NCI-H460 (cell line): ENCODE measurements around the gene MAP2. TPM values are rescaled to one million over a fixed set of nuclear protein-coding genes. Genes with fewer than 3 reads are reported as not detected.

Experiments
- DNase-seq: peaks from one replicate; pipeline ENCODE4 v3.0.0-alpha.2; 2016; ENCODE audit warnings: low read depth; ENCODE audit errors: extremely low read depth
- total RNA-seq: library from RNA; depleted of rRNA; stranded (reverse); fragments of >200 nt; shearing (Covaris generic); gene quantifications from 2 replicates; pipeline ENCODE4 v1.2.3, GENCODE V29; 2014

The MAP2 gene
- total RNA-seq, 1 experiment from 2014 or later: 28.0 TPM

DNA sequence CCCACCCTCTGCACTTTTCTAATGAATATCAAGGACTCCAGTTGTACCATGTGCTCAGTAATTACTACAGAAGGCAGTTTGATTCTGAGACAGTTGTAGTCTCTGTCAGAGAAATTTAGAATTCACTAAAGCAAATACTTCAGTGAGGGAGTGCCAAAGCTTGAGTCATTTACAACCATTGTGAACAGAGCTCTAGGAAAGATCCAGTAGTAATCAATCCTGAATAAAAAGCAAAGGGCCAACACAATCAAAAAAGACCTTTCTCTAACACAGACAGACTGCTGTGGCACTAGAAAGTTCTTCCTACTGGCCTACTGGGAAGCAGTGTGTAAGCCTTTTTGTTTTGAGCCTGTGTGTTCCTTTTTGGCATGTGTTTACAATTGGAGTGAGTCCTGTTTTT, 212.2 kb downstream of the MAP2 start:
- DNase-seq: no peak

DNA sequence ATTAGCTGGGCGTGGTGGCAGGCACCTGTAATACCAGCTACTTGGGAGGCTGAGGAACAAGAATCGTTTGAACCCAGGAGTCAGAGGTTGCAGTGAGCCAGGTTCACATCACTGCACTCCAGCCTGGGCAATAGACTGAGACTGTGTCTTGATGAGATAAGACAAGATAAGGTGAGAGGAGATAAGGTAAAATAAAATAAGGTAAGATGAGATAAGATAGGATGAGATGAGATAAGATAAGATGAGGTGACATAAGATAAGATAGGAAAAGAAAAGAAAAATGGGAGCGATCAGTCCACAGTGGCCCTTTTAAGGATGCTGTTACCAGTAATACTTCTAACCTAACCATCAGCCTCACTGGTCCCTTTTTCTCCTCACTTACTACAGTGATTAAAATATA, 213.4 kb downstream of the MAP2 start:
- no peak for DNase-seq

DNA sequence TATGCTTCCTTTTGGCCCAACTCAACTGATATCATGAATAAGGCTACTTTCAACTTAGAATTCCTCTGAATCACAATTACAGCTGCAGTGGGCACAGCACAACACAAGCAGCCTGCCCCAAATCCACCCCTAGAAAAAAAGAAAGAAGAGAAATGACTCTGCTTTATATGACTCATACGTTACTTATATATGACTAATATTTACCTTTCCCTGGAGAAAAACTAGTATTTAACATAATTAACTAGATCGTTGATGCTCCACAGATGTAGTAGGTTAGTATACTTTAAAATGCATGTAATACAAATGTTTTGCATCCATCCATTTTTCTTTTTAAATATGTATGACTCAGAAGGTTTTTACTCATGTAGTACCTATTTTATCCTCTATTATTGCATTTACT, 214.5 kb downstream of the MAP2 start:
- no peak for DNase-seq

DNA sequence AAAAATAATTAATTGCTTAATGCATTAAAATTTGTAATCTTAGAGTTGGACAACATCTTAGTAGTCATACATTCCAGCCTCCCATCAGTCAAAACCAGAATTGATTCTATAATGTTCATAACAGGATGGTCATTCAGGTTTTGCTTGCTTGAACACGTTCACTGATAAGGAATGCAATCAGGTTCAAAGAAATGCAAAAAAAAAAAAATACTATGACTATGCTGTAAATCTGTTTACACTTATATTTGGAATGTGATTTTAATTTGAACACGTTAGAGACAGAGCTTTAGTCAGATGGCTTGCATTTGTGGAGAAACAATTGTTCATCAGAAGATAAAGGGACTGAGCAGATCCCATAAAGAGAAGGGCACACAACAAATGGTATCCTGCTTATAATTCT, 216.5 kb downstream of the MAP2 start:
- no peak for DNase-seq

DNA sequence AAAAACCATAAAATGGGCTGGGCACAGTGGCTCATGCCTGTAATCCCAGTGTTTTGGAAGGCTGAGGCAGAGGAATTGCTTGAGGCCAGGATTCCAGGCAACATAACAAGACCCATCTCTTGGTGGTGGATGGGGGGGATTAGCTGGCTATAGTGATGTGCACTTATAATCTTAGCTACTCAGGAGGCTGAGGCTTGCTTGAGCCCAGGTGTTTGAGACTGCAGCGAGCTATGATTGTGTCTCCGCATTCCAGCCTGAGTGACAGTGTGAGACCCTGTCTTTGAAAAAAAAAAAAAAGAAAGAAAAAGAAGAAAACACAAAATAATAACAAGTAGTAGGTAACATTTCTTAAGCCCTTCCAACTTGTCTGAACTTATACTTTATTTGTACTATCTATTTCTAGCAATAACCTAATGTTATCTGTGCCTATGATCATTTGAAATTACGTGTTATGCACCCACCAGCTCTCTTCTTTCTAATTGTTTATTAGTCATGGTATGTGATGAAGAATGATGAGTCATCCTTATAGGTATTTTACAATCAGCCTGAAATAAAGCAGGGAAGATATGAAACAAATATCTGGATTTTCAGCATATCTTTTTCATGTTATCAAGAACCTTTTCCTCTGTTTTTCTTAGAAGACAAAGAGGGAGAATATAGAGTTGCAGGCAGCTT, 218.4 kb downstream of the MAP2 start:
- DNase-seq: peak; percentile 11

DNA sequence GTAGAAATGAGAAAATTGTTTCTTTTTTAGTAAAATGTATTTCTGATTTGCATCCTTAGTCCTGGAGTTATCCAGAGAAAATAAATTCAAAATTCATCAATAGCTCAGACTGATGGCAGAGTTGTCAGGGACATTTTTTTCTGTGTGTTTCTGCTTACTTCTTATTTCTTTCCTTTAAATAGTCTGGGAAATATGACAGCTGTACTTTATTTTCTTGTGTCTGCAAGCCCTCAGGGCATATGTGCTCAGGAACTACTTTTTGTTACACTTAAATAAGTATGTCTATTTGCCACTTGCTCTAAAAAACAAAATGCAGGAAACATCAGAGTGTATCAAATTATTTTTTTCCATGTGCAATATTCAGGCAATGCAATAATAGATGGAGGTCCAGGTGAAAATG, 221.0 kb downstream of the MAP2 start:
- DNase-seq: no peak

DNA sequence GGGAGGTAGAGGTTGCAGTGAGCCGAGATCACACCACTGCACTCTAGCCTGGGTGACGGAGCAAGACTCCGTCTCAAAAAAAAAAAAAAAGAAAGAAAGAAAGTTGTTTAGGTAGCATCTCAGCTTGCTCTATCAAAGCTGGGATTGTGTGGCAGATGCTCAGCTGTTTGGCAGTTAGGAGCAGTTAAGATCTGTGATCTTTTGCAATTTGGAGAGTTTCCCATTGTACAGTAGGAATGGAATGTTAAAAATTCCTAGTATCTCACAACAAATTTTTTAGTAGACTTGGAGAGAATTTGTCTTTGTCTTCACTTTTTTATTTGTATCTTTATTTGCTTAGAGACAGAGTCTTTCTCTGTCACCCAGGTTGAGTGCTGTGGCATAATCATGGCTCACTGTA, 224.9 kb downstream of the MAP2 start:
- no peak for DNase-seq

DNA sequence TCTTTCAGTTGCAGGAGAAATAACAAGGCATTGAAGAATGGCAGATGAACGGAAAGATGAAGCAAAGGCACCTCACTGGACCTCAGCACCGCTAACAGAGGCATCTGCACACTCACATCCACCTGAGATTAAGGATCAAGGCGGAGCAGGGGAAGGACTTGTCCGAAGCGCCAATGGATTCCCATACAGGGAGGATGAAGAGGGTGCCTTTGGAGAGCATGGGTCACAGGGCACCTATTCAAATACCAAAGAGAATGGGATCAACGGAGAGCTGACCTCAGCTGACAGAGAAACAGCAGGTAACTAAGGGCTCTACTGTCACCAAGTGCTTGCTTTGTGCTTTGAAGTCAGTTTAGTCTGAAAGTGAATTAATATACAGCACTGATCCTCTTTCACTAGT, 229.3 kb downstream of the MAP2 start:
- no peak for DNase-seq

DNA sequence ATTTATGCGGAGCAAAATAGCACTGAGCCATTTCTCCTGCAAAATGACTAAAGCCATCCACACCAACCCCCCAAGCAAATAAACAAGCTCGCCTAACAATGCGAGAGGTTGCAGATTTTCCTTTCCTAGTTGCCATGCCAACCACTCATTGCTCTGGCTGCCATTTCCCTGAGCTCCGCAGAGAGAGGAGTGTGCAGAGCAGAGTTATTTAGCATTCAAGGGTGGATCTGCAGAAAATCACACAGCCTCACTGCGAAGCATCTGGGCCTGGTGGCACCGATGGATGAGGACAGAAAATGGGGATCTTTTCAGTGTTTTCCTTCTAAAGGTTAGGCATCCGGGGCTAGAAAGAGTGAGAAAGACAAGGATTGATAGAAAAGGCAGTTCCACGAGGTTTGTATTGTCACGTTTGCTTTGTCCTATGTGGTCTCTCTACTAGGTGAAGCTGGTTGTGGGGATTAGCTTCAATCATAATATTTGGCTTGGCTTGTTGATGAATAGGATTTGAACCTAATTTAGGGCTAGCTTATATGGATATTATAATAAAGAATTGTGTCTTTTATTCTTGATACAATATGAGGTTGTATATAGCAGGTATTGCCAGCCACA, 237.5 kb downstream of the MAP2 start:
- no peak for DNase-seq

DNA sequence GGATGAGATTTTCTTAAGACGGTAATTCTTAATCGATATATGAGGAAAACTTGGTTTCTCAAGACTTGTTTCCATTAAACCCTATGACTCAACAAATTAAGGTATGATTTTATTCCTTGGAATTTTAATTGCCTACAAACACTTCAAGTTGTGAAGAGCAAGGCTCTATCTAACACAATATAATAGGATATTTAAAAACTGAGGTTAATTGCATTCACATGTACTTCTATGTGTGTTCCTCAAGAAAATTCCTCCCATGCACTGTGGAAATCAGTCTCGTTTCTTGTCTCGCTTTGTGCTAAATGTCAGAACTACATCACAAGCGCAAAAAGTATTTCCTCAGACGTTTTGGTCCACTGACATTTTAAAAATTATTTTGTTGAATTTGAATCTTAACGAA, 238.2 kb downstream of the MAP2 start:
- DNase-seq: no peak

DNA sequence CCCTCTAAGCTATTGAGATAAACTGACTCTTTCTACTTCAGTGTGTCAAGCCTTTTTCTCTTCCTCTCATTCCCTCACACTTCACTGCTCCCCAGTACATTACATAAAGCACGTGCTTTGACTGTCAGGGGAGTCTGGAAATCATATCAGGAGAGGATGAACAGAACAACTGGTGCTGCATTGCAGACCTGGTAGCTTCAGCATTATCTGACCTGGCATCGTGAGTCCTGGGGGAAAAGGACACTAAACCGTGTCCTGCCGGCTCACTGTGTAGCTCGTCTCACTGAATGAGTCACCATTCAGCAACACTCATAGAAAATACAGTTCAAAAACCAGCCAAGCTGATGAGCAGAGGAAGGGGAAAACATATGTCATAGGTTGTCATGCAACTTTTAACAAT, 239.3 kb downstream of the MAP2 start:
- peak; percentile 12 for DNase-seq

DNA sequence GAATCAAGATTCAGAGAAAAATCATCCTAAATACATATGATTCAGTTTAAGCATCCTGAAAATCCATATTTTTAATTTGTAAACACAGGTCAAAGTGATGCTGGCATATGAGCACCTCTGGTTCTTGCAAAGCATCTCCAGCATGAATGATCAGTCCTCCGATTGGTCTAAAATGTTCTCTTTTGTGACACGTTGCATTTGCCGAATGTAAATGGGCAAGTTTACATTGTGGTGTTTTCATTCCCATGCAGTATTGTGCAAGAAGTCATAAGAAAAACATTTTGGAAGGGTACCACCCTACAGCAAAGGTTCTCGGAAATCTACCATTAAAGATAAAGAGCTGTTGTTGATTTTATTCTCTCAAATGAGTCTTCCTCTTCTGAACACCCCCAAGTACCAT, 239.8 kb downstream of the MAP2 start:
- DNase-seq: no peak

DNA sequence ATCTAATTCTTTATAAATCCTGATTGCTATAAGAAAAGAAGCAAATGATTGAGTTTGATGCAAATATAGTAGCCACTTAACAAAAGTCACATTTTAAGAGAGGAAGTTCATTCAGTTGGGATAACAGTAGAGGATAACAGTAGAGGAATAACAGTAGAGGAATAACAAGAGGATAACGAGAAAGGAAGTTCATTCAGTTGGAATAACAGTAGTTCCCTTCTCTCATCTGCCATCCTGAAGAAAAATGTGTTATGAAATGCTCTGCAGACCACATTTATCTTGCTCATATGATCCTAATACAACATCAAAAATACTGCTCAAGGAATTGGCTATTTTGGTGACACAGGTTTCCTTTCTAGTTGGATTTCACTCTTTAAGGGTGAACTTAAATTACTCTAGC, 242.4 kb downstream of the MAP2 start:
- no peak for DNase-seq

DNA sequence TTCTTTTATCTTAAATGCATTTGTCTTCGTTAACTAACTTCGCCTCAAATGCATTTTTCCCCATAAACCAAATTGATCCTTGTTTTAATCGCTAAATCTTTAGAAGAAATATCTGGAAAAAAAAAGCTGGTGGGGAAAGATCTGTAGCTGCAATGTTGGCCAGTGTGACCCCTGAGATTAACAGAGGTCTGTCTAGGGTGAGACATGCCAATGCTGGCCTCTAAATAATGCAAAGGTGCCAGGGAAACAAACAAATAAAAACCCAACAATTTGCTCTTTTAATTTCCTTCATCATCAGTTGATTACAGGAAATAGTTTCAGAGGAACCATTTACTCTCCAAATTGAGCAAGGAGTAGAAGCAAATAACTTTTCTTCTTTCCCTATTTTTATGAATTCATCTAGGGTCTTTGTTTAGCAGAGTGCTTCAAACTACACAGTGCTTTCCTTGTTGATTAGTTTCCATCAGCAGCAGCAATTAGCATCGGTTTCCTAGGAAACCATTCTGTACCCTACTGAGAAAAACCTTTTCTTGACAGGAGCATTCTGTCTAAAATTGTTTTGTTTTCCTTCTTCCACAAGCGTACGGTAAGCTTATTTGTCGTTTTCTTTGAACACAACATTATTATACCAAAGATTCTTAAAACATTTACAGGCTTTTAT, 247.3 kb downstream of the MAP2 start:
- DNase-seq: no peak

DNA sequence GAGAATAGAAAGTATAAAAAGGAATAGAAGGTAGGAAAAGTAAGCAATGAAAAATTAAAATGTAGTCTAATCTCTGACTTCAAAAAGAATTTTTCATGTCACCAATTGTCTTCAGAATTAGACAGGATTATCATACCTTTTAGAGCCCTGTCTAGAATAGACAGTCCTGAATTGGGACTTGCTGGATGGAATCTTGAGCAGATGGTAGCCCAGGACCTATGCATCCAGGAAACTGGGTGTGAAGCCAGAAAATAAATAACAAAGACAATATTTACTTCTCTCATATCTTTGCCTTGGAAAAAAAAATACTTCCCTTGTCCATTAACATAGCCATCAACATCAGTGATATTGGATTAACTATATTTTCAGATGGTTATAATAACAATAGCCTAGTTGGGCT, 250.0 kb downstream of the MAP2 start:
- DNase-seq: no peak

DNA sequence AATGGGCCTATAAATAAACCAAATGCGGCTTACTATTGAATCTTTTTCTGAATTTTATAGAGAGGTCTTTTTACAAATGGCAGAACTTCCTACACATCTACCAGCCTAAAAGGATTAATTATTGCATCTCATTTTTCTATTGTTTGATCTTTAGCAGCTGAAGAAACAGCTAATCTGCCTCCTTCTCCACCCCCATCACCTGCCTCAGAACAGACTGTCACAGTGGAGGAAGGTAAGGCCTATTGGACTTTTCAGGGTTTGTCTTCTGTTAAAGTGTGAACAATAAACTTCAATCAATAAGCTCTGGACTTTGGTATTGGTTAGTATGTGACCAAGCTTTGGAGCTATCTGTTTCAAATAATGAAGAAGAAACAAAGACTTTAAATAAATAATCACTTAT, 256.7 kb downstream of the MAP2 start:
- no peak for DNase-seq

DNA sequence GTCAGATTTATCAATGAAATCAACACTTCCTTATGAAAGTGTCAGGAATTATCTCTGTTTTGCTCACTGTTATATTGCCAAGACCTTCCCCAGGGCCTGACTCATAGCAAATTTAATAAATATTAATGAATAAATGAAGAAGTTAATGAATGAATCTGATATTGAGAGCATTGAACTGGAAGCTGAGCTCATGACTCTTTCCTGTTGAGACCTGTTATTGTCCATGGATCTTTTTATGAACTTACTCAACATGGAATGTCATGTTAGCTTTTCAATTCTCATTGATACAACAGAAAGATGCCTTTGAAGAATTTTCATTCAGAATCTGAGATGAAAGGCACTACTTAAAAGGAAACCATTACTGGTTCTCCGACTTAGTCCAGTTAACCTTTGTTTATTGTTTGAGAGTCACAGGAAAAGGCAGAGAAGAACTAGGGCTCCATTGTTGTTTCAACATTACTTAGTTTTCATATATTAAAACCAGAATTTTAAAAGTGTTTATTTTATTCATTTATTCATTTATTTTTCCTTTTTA, 257.4 kb downstream of the MAP2 start:
- no peak for DNase-seq

DNA sequence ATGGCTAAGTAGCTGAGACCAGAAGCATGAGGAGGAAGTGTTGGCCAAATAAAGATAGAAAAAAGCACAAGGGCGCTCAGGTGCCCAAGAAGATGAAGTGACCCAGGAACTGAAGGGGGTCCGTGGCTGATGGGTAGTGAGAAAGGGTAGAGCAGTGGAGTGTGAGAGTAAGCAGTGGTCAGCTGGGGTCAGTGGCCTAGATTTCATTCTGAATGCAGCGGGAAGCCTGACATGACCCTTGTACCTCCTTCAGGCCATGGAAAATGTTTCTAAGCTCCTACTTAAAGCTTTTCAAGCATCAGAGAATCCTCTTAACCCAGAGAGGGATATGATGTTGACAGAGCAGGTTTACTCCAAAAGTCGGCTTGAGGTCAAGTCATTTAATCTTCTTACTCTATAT, 258.8 kb downstream of the MAP2 start:
- no peak for DNase-seq

DNA sequence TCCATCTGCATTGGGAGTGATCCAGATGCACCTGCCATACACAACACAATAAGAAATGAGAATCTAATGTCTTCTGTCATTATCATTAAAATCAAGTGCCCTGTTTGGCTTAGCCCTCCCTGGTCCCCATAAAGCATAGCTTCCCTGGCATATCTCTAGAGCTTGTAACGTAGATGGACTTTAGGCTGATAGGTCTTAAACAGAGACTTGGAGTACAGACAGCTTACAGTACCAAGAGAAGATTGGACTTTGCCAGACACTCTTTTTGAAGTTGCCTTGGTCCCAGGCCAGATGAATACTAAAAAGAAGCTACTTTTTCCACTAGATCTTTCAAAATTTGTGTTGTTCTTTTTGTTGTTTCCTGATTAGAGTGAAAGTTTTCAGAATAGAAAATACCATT, 261.5 kb downstream of the MAP2 start:
- DNase-seq: no peak

DNA sequence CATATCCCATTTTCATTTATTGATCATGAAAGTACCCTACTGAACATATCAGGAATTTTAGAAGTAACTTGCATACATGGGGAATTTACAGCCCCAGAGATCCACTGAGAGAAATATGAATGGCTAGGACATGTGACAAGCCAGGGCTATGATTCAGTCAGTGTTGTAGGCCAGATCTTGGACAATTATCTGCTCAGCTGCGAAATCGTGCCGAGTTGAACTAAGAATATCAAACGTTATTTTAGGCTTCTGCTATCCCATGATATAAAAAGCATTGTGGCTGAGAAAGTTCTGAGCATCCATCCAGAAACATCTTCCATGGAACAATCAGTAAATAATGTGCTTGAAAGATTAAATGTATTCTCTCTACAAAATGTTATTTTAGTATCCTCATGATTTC, 262.1 kb downstream of the MAP2 start:
- no peak for DNase-seq

DNA sequence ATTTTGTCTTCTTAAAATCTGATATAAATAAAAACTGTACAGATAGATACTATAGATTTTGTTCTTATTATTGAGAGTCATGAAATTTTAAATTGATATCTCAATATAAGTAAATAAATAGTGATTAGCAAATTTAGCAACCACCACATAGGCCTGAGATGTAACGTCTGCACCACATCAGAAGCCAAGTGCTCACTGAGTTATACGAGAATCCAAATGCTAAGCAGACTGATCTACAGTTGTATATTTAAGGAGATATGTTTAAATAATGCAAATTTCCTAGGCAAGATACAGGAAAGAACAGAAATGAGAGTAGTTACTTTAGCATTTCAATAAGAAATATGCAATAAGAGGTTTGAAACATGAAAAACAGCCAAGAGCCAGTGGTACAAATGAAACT, 262.6 kb downstream of the MAP2 start:
- DNase-seq: no peak

DNA sequence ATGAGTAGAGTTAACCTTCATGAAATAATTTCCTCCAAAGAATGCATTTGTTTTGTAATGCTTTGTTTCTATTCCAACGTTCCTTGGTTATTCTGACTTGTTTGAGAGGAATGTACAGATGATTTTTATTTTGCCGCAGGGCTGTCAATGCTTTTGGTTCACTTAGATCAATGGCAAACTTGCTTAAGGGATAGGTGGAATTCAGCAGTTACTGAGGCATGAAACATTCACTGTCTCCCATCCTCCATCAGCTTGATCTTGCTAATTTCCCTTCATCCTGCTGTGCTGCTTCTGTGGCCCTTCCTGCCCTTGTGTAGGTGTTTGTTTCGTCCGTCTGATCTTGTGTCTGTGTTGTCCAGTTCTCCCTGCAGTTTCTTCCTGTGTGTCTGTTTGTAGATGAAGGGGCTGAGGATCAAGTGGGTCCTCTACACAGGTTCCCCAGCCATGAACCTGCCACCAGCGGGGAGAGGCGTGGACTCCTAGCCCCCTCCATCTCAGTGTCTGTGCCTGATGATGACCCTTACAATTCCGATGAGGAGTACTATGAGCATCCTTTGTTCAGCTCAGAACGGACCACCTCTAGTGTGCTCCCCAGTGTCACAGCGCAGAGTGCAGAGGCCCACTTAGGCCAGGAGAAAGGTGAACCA, 263.6 kb downstream of the MAP2 start:
- no peak for DNase-seq
